ENCODE results near the gene CDKAL1.

Gene CDKAL1

GRCh38 chr6:21151530-21151929 lies 617.3 kb downstream of the CDKAL1 start:
- no peak overlapping the region for H3K4me3 ChIP-seq (ENCODE audit: low read depth, low read length)
- TF ChIP-seq CTCF (IDR thresholded peaks at IDR 0.05; ENCODE audit: borderline replicate concordance, insufficient read depth, low read depth, low read length): no peak

- no peak for TF ChIP-seq CTCF (IDR thresholded peaks at IDR 0.05; ENCODE audit: borderline replicate concordance, insufficient read depth, low read depth, low read length)
- no peak overlapping the region for H3K4me3 ChIP-seq (ENCODE audit: low read depth, low read length)
Measured at GRCh38 chr6:21157186-21157929, 623.1 kb downstream of the CDKAL1 start.

- no peak overlapping the region for H3K4me3 ChIP-seq (ENCODE audit: low read depth, low read length)
- no peak for TF ChIP-seq CTCF (IDR thresholded peaks at IDR 0.05; ENCODE audit: borderline replicate concordance, insufficient read depth, low read depth, low read length)
Measured at GRCh38 chr6:21158149-21158548, 623.9 kb downstream of the CDKAL1 start.

GRCh38 chr6:21158873-21159272 lies 624.6 kb downstream of the CDKAL1 start:
- no peak overlapping the region for H3K4me3 ChIP-seq (ENCODE audit: low read depth, low read length)
- TF ChIP-seq CTCF (IDR thresholded peaks at IDR 0.05; ENCODE audit: borderline replicate concordance, insufficient read depth, low read depth, low read length): no peak

GRCh38 chr6:21159465-21159864 lies 625.2 kb downstream of the CDKAL1 start:
- no peak for TF ChIP-seq CTCF (IDR thresholded peaks at IDR 0.05; ENCODE audit: borderline replicate concordance, insufficient read depth, low read depth, low read length)
- H3K4me3 ChIP-seq (ENCODE audit: low read depth, low read length): no peak overlapping the region

GRCh38 chr6:21161707-21162106 lies 627.5 kb downstream of the CDKAL1 start:
- H3K4me3 ChIP-seq (ENCODE audit: low read depth, low read length): no peak overlapping the region
- TF ChIP-seq CTCF (IDR thresholded peaks at IDR 0.05; ENCODE audit: borderline replicate concordance, insufficient read depth, low read depth, low read length): no peak

- no peak for TF ChIP-seq CTCF (IDR thresholded peaks at IDR 0.05; ENCODE audit: borderline replicate concordance, insufficient read depth, low read depth, low read length)
- H3K4me3 ChIP-seq (ENCODE audit: low read depth, low read length): no peak overlapping the region
Measured at GRCh38 chr6:21163110-21163837, 629.0 kb downstream of the CDKAL1 start.
